ENCODE results near the gene OCIAD2.

DNA sequence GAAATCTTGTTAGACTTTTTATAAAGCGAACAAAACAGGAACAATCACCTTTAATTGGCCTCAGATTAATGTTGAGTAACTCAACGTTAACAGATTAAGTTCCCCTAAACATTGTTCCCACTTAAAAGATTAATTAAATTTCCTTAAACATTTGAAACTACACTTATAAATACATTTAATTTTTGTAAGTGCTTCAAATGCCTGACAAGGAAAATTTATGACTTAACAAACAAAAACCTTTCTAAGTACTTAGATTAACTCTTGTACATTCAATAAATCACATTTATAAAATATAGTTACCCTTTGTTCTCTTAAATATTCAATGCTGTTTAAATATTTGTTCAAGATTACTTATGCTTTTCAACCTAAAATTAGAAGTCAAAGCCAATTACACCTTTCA is 39.4 kb upstream of the OCIAD2 start:
- no peak for TF ChIP-seq CTCF (IDR thresholded peaks at IDR 0.05 in 2 of 3, conservative IDR thresholded peaks at IDR 0.05 in 1 of 3; ENCODE audit: borderline replicate concordance in 1 of 3, insufficient read depth in 1 of 3, low read depth in 2 of 3, low read length in 2 of 3)
- TF ChIP-seq POLR2A (IDR thresholded peaks at IDR 0.05; ENCODE audit: borderline replicate concordance, extremely low read depth, insufficient read depth, insufficient read length), result no peak
- TF ChIP-seq ZNF274 (IDR thresholded peaks at IDR 0.05; ENCODE audit: low read depth, low read length), result no peak
- TF ChIP-seq MAX (IDR thresholded peaks at IDR 0.05), result no peak
- TF ChIP-seq JUND (IDR thresholded peaks at IDR 0.05), result no peak
- TF ChIP-seq ELF1 (IDR thresholded peaks at IDR 0.05; ENCODE audit: borderline replicate concordance, low read depth), result no peak
- no peak for TF ChIP-seq EZH2 (IDR thresholded peaks at IDR 0.05)
- no peak for TF ChIP-seq SIN3A (IDR thresholded peaks at IDR 0.05; ENCODE audit: low read depth)
- no peak for TF ChIP-seq EZH2phosphoT487 (IDR thresholded peaks at IDR 0.05; ENCODE audit: borderline replicate concordance)
- TF ChIP-seq CEBPB (IDR thresholded peaks at IDR 0.05; ENCODE audit: low read depth), result no peak
- TF ChIP-seq RAD21 (IDR thresholded peaks at IDR 0.05; ENCODE audit: low read depth), result no peak
- TF ChIP-seq, protein P1, sequence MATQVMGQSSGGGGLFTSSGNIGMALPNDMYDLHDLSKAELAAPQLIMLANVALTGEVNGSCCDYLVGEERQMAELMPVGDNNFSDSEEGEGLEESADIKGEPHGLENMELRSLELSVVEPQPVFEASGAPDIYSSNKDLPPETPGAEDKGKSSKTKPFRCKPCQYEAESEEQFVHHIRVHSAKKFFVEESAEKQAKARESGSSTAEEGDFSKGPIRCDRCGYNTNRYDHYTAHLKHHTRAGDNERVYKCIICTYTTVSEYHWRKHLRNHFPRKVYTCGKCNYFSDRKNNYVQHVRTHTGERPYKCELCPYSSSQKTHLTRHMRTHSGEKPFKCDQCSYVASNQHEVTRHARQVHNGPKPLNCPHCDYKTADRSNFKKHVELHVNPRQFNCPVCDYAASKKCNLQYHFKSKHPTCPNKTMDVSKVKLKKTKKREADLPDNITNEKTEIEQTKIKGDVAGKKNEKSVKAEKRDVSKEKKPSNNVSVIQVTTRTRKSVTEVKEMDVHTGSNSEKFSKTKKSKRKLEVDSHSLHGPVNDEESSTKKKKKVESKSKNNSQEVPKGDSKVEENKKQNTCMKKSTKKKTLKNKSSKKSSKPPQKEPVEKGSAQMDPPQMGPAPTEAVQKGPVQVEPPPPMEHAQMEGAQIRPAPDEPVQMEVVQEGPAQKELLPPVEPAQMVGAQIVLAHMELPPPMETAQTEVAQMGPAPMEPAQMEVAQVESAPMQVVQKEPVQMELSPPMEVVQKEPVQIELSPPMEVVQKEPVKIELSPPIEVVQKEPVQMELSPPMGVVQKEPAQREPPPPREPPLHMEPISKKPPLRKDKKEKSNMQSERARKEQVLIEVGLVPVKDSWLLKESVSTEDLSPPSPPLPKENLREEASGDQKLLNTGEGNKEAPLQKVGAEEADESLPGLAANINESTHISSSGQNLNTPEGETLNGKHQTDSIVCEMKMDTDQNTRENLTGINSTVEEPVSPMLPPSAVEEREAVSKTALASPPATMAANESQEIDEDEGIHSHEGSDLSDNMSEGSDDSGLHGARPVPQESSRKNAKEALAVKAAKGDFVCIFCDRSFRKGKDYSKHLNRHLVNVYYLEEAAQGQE (IDR thresholded peaks at IDR 0.05; ENCODE audit: low read depth), result no peak
